GM13977 (cell line): ENCODE results near the gene GFOD2.

ENCODE experiments used
- DNase-seq: peaks from one replicate; pipeline ENCODE4 v3.0.0; 2012; ENCODE audit warnings: low spot score
- CTCF ChIP-seq: IDR thresholded peaks from 2 replicates; pipeline ENCODE4 v1.5.1; 2012; ENCODE audit warnings: mild to moderate bottlenecking, control low read depth; ENCODE audit not compliant: insufficient read depth; ENCODE audit errors: extremely low read depth, missing control alignments
- in situ Hi-C: fragments of 300-500 bp; cut with MboI; formaldehyde crosslinking; loops from one replicate; pipeline ENCODE4 v1.12.0; 2022; ENCODE audit warnings: low sequenced_read_pairs, low pct_unique_long_range_greater_than_20kb, mixed read lengths, inconsistent platforms; ENCODE audit not compliant: unreplicated experiment

Gene GFOD2

GRCh38 chr16:67727521-67728485, 8.7 kb upstream of the GFOD2 start:
- in situ Hi-C loops = no loop called here
- DNase-seq = no peak
- TF ChIP-seq CTCF = no peak

- in situ Hi-C loops = no loop called here
- TF ChIP-seq CTCF = no peak
- no peak for DNase-seq
These were observed 7.3 kb upstream of the GFOD2 start for GRCh38 chr16:67726106-67727034.

GRCh38 chr16:67723911-67724305, 4.8 kb upstream of the GFOD2 start:
- DNase-seq = no peak
- in situ Hi-C loops = no loop called here
- TF ChIP-seq CTCF = no peak

GRCh38 chr16:67723151-67723910, 4.2 kb upstream of the GFOD2 start:
- DNase-seq = no peak

GRCh38 chr16:67720236-67720635, 1.1 kb upstream of the GFOD2 start:
- DNase-seq = no peak
- TF ChIP-seq CTCF = no peak
- in situ Hi-C loops = no loop called here

More at GRCh38 chr16:67723151-67723910, 4.2 kb upstream of the GFOD2 start:
- TF ChIP-seq CTCF = no peak
- in situ Hi-C loops = no loop called here

GRCh38 chr16:67719778-67720144, 645 bp upstream of the GFOD2 start:
- TF ChIP-seq CTCF = no peak
- DNase-seq = peak; percentile 46
- in situ Hi-C loops = no loop called here
